HEK293 (cell line): ENCODE results near the gene RGL3.

Source experiments
- CTCF ChIP-seq: fragments of 450-650 bp; formaldehyde crosslinking; IDR thresholded peaks from 2 replicates; pipeline ENCODE4 v1.5.1; 2016; ENCODE audit warnings: missing biosample characterization, missing genetic modification characterization
- ZBTB10 ChIP-seq: fragments of 450-650 bp; formaldehyde crosslinking; IDR thresholded peaks from 2 replicates; pipeline ENCODE4 v1.5.1; 2016; ENCODE audit warnings: missing biosample characterization, missing genetic modification characterization
- ZBTB21 ChIP-seq: fragments of 450-650 bp; formaldehyde crosslinking; IDR thresholded peaks from 2 replicates; pipeline ENCODE4 v1.5.1; 2017; ENCODE audit warnings: missing biosample characterization, missing genetic modification characterization
- ZFP41 ChIP-seq: fragments of 450-650 bp; formaldehyde crosslinking; IDR thresholded peaks from 2 replicates; pipeline ENCODE4 v1.5.1; 2016; ENCODE audit warnings: missing biosample characterization, missing genetic modification characterization, borderline replicate concordance
- ZNF2 ChIP-seq: fragments of 450-650 bp; formaldehyde crosslinking; IDR thresholded peaks from 2 replicates; pipeline ENCODE4 v1.5.1; 2016; ENCODE audit warnings: missing biosample characterization, missing genetic modification characterization
- ZNF513 ChIP-seq: fragments of 450-650 bp; IDR thresholded peaks from 2 replicates; pipeline ENCODE4 v1.5.1; 2018; ENCODE audit warnings: missing biosample characterization, missing genetic modification characterization

GRCh38 chr19:11377237-11377636 is 41.9 kb downstream of the RGL3 start:
- TF ChIP-seq ZBTB21 (tag by site-specific recombination) (no peak), ZFP41 (tag by site-specific recombination) (no peak), CTCF (tag by site-specific recombination) (no peak), ZBTB10 (tag by site-specific recombination) (no peak), ZNF513 (tag by site-specific recombination) (no peak), ZNF2 (tag by site-specific recombination) (no peak)
